HEK293 (cell line): ENCODE measurements around the gene GZMH.

Experiments
- CTCF ChIA-PET: fragments of 350-600 bp; formaldehyde crosslinking; extraction: SDS; loops from one replicate; lab custom pipeline; 2021; ENCODE audit warnings: antibody characterized with exemption; lab: Yijun Ruan, JAX
- POLR2A ChIA-PET: fragments of 300-600 bp; formaldehyde crosslinking; extraction: SDS; loops from one replicate; lab custom pipeline; 2020; ENCODE audit warnings: antibody characterized with exemption, inconsistent platforms; lab: Yijun Ruan, JAX
- H3K27ac ChIP-seq: fragments of 200-500 bp; sonication (Bioruptor generic); 2 replicates; pipeline ENCODE4 v1.5.1; 2014; ENCODE audit warnings: low read depth, low read length, control low read depth, inconsistent platforms; ENCODE audit errors: extremely low read depth
- H3K36me3 ChIP-seq, 2 experiments: fragments of 200-500 bp in 1 of 2; sonication (Bioruptor generic) in 1 of 2; 1 replicate in 1 of 2; 2 replicates in 1 of 2; pipeline ENCODE4 v1.5.1; 2014 to 2017; ENCODE audit warnings: inconsistent platforms in 2 of 2, low read length in 2 of 2; ENCODE audit not compliant: control insufficient read depth in 2 of 2, insufficient read depth in 1 of 2
- H3K4me1 ChIP-seq: fragments of 200-500 bp; sonication (Bioruptor generic); 2 replicates; pipeline ENCODE4 v1.5.1; 2014; ENCODE audit warnings: mild to moderate bottlenecking, low read length, inconsistent platforms; ENCODE audit not compliant: control insufficient read depth, insufficient read depth
- H3K4me3 ChIP-seq: 2 replicates; pipeline ENCODE4 v1.5.1; 2011; ENCODE audit warnings: low read depth, mild to moderate bottlenecking, control low read depth, low read length, moderate library complexity
- H3K9me3 ChIP-seq: fragments of 200-500 bp; sonication (Bioruptor generic); 2 replicates; pipeline ENCODE4 v1.5.1; 2014; ENCODE audit warnings: low read depth, low read length, inconsistent platforms; ENCODE audit not compliant: control insufficient read depth, insufficient read depth
- GLIS2 ChIP-seq: fragments of 450-650 bp; formaldehyde crosslinking; IDR thresholded peaks from 2 replicates; pipeline ENCODE4 v1.5.1; 2016; ENCODE audit warnings: missing biosample characterization, missing genetic modification characterization
- KLF7 ChIP-seq: fragments of 450-650 bp; formaldehyde crosslinking; IDR thresholded peaks from 2 replicates; pipeline ENCODE4 v1.5.1; 2016; ENCODE audit warnings: missing biosample characterization, missing genetic modification characterization, borderline replicate concordance
- REPIN1 ChIP-seq: fragments of 450-650 bp; formaldehyde crosslinking; IDR thresholded peaks from 2 replicates; pipeline ENCODE4 v1.5.1; 2017; ENCODE audit warnings: missing biosample characterization, missing genetic modification characterization, low read depth
- SP2 ChIP-seq: fragments of 450-650 bp; formaldehyde crosslinking; IDR thresholded peaks from 2 replicates; pipeline ENCODE4 v1.5.1; 2016; ENCODE audit warnings: missing biosample characterization, missing genetic modification characterization
- ZBTB21 ChIP-seq: fragments of 450-650 bp; formaldehyde crosslinking; IDR thresholded peaks from 2 replicates; pipeline ENCODE4 v1.5.1; 2017; ENCODE audit warnings: missing biosample characterization, missing genetic modification characterization
- ZBTB6 ChIP-seq: fragments of 450-650 bp; formaldehyde crosslinking; IDR thresholded peaks from 2 replicates; pipeline ENCODE4 v1.5.1; 2017; ENCODE audit warnings: missing biosample characterization, missing genetic modification characterization
- ZNF157 ChIP-seq: fragments of 450-650 bp; formaldehyde crosslinking; IDR thresholded peaks from 2 replicates; pipeline ENCODE4 v1.5.1; 2016; ENCODE audit warnings: missing biosample characterization, missing genetic modification characterization
- ZNF174 ChIP-seq: fragments of 450-650 bp; formaldehyde crosslinking; IDR thresholded peaks from 2 replicates; pipeline ENCODE4 v1.5.0; 2017; ENCODE audit warnings: missing biosample characterization, mild to moderate bottlenecking, missing genetic modification characterization
- ZNF280C ChIP-seq: fragments of 450-650 bp; formaldehyde crosslinking; IDR thresholded peaks from 2 replicates; pipeline ENCODE4 v1.5.1; 2016; ENCODE audit warnings: missing biosample characterization, missing genetic modification characterization
- ZNF280D ChIP-seq: fragments of 450-650 bp; formaldehyde crosslinking; IDR thresholded peaks from 2 replicates; pipeline ENCODE4 v1.5.1; 2016; ENCODE audit warnings: missing biosample characterization, missing genetic modification characterization
- ZNF404 ChIP-seq: fragments of 450-650 bp; formaldehyde crosslinking; IDR thresholded peaks from 2 replicates; pipeline ENCODE4 v1.5.1; 2017; ENCODE audit warnings: missing biosample characterization, missing genetic modification characterization
- ZNF549 ChIP-seq: fragments of 450-650 bp; IDR thresholded peaks from 2 replicates; pipeline ENCODE4 v1.5.1; 2018; ENCODE audit warnings: missing biosample characterization, missing genetic modification characterization, mild to moderate bottlenecking, inconsistent platforms, moderate library complexity
- TF ChIP-seq, protein P1 (sequence below): fragments of 450-650 bp; formaldehyde crosslinking; IDR thresholded peaks from 2 replicates; pipeline ENCODE4 v1.5.1; 2016; ENCODE audit warnings: missing biosample characterization, missing genetic modification characterization
- TF ChIP-seq, protein P2 (sequence below): fragments of 450-650 bp; formaldehyde crosslinking; IDR thresholded peaks from 2 replicates; pipeline ENCODE4 v1.5.1; 2016; ENCODE audit warnings: missing biosample characterization, missing genetic modification characterization

Gene GZMH

GRCh38 chr14:24639270-24639669, 29.8 kb upstream of the GZMH start (continued):
- no peak for TF ChIP-seq ZNF280C (tag by site-specific recombination)
- TF ChIP-seq REPIN1 (tag by site-specific recombination): no peak
- TF ChIP-seq ZNF157: no peak

DNA sequence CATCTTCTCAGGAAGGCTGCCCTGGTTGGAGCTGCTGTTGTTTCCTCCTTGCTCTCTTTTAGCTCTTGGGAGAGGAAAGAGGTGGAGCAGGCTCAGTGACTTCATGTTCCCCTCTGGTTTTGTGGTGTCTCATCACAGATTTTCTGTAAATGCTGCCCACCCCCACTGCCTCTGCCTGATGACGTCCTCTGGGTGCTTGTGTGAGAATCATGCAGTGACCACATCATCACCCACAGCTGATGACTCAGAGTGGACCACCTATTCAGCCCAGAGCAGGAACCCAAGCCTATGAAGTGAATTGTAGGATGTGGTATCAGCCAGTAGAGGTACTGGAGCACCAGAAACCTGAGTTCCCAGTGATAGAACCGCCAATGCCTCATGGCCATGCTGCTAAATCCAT, 24.7 kb upstream of the GZMH start, which contains the start of gene GZMB:
GZMB (minus strand) TSS at position 33 of the 400 bp plus-strand sequence; CDS start at position 3, 30 bp downstream.
- no peak within 1 kb of the TSS for H3K27ac ChIP-seq
- H3K4me3 ChIP-seq: no peak within 1 kb of the TSS
- no peaks in the 10 kb centered on the region for H3K36me3 ChIP-seq
- TF ChIP-seq REPIN1 (tag by site-specific recombination): no peak
- TF ChIP-seq ZNF280D (tag by site-specific recombination): no peak
- TF ChIP-seq, protein P1, sequence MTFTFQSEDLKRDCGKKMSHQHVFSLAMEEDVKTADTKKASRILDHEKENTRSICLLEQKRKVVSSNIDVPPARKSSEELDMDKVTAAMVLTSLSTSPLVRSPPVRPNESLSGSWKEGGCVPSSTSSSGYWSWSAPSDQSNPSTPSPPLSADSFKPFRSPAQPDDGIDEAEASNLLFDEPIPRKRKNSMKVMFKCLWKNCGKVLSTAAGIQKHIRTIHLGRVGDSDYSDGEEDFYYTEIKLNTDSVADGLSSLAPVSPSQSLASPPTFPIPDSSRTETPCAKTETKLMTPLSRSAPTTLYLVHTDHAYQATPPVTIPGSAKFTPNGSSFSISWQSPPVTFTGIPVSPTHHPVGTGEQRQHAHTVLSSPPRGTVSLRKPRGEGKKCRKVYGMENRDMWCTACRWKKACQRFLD (tag by site-specific recombination): no peak
- TF ChIP-seq ZBTB21 (tag by site-specific recombination): peak; percentile 57
- POLR2A ChIA-PET: no interaction called here
- no peaks in the 10 kb centered on the region for H3K9me3 ChIP-seq
- CTCF ChIA-PET: interaction anchor here (0.7 kb wide), 1 partner anchor 45 kb away, joined by 3 read pairs; no protein-coding TSS in a partner anchor
- H3K4me1 ChIP-seq: no peaks in the 10 kb centered on the region

GRCh38 chr14:24633353-24633752, 23.9 kb upstream of the GZMH start:
- TF ChIP-seq SP2 (tag by site-specific recombination): no peak
- no peak for TF ChIP-seq ZNF549
- TF ChIP-seq GLIS2 (tag by site-specific recombination): no peak
- TF ChIP-seq, protein P2, sequence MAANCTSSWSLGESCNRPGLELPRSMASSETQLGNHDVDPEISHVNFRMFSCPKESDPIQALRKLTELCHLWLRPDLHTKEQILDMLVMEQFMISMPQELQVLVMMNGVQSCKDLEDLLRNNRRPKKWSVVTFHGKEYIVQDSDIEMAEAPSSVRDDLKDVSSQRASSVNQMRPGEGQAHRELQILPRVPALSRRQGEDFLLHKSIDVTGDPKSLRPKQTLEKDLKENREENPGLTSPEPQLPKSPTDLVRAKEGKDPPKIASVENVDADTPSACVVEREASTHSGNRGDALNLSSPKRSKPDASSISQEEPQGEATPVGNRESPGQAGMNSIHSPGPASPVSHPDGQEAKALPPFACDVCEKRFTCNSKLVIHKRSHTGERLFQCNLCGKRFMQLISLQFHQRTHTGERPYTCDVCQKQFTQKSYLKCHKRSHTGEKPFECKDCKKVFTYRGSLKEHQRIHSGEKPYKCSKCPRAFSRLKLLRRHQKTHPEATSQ (tag by site-specific recombination): no peak
- no peak for TF ChIP-seq ZNF404
- TF ChIP-seq KLF7: no peak
- TF ChIP-seq ZNF174: no peak
- TF ChIP-seq ZNF280D (tag by site-specific recombination): no peak
- no peak for TF ChIP-seq ZBTB6 (tag by site-specific recombination)
- TF ChIP-seq, all 188 proteins: peak for 0
- no peaks in the 10 kb centered on the region for H3K36me3 ChIP-seq
- POLR2A ChIA-PET: no interaction called here
- CTCF ChIA-PET: no interaction called here
- no peaks in the 10 kb centered on the region for H3K4me1 ChIP-seq
- no peak overlapping the region for H3K27ac ChIP-seq
- H3K9me3 ChIP-seq: no peaks in the 10 kb centered on the region
- H3K4me3 ChIP-seq: no peak overlapping the region
